ENCODE results near the gene SCYGR7. TPM values are rescaled to one million over a fixed set of nuclear protein-coding genes. Genes with fewer than 3 reads are reported as not detected.
"Not testable (repeated sequence)": the region's sequence is repeated elsewhere in the genome, so short reads cannot be mapped to it uniquely, and the experiment has no call there.

SCYGR7 gene
- total RNA-seq, 4 donors from 2014 or later = 18.7 TPM; not detected in 3

DNA sequence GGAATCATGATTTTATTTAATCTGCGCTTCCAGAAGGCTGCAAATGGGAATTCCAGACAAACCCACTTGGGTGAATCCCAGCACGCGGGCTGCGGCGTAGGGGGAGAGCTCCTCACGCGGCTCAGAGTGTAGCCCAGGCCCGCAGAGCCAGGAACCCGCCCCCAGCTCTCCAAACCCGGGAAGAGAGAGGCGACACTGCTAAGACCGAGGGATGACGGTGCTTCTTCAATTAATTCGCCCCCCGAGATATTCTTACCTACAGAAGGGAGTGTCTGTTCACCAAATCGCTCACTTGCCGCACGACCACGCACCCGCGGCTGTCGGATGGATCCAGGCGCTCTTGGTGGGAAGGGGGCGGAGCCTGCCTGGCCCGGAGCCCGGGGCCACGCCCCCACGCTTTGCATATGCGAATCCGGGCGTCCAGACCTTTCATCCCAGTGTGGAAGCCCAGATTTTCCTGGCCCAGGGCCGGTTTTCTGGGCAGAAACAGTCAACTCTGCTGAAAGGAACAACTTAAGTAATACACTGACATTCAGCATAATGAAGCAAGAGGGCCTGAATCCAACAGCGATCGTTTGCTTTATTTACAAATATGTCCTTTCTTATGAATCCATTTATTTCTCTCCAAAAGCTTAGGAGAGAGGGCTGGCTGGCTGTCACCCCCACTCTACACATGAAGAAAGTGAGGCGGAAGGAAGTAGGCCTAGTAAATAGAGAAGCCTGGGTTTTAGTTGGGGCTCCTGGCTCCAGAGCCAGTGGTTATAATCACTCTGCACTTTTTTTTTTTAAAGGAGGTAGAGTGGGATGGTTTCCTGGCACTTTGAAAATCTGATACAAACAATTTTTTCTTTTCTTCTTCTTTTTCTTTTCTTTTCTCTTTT is 10.2 kb upstream of the SCYGR7 start, which contains the start of gene SLC19A3:
SLC19A3 (minus strand) TSS at position 342 of the 881 bp plus-strand sequence. CDS start 15,710 bp downstream, outside the sequence.
- no peak within 1 kb of the TSS for H3K4me3 ChIP-seq (ENCODE audit: low read depth, poor library complexity, severe bottlenecking)
- WGBS, 2 donors = 4 to 5% methylated on average over 31 to 35 of the region's 35 CpGs
- DNase-seq (ENCODE audit: low spot score in 2 of 2) = peak; percentile 87 to 96
- intact Hi-C loops (cut with DNase I; ENCODE audit: low total_unique reads) = no loop called here
- TF ChIP-seq CTCF (IDR thresholded peaks at IDR 0.05) = no peak
- TF ChIP-seq POLR2A (IDR thresholded peaks at IDR 0.05) = no peak

GRCh38 chr2:227719641-227720040 is 8.5 kb upstream of the SCYGR7 start:
- no peak for DNase-seq (ENCODE audit: low spot score in 2 of 2)
- TF ChIP-seq POLR2A (IDR thresholded peaks at IDR 0.05) (no peak), CTCF (IDR thresholded peaks at IDR 0.05) (no peak)
- WGBS, 2 donors = 88 to 95% methylated on average over 4 of the region's 4 CpGs
- no peak overlapping the region for H3K4me3 ChIP-seq (ENCODE audit: low read depth, poor library complexity, severe bottlenecking)
- intact Hi-C loops (cut with DNase I; ENCODE audit: low total_unique reads) = no loop called here

DNA sequence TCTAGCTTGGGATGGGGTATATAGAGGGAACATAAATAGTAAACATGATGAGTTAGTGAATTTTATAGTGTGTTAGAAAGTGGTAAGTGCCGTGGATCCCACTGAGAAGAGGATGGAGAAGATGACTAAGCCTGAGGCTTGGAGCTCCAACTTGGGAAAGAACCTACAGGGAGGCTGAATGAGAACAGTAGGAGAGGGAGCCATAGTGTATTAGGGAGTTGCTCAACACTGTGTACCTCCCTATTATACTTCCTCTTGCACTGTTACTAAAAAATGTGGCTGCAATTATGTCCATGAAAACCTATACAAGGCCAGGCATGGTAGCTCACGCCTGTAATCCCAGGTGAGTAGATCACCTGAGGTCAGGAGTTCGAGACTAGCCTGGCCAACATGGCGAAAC is 7.5 kb upstream of the SCYGR7 start:
- DNase-seq (ENCODE audit: low spot score in 2 of 2) = peak in 1 of 2 donors; percentile 17
- H3K4me3 ChIP-seq (ENCODE audit: low read depth, poor library complexity, severe bottlenecking) = no peak overlapping the region
- 87 to 90% methylated on average over 4 of the region's 4 CpGs for WGBS, 2 donors
- intact Hi-C loops (cut with DNase I; ENCODE audit: low total_unique reads) = no loop called here
- no peak for TF ChIP-seq CTCF (IDR thresholded peaks at IDR 0.05)
- TF ChIP-seq POLR2A (IDR thresholded peaks at IDR 0.05) = no peak

- 83 to 84% methylated on average over 7 of the region's 7 CpGs for WGBS, 2 donors
- peak in 1 of 2 donors; percentile 45 for DNase-seq (ENCODE audit: low spot score in 2 of 2)
- H3K4me3 ChIP-seq (ENCODE audit: low read depth, poor library complexity, severe bottlenecking); intact Hi-C loops (cut with DNase I; ENCODE audit: low total_unique reads): not testable (repeated sequence)
Observed at GRCh38 chr2:227722821-227723220, 5.3 kb upstream of the SCYGR7 start.

DNA sequence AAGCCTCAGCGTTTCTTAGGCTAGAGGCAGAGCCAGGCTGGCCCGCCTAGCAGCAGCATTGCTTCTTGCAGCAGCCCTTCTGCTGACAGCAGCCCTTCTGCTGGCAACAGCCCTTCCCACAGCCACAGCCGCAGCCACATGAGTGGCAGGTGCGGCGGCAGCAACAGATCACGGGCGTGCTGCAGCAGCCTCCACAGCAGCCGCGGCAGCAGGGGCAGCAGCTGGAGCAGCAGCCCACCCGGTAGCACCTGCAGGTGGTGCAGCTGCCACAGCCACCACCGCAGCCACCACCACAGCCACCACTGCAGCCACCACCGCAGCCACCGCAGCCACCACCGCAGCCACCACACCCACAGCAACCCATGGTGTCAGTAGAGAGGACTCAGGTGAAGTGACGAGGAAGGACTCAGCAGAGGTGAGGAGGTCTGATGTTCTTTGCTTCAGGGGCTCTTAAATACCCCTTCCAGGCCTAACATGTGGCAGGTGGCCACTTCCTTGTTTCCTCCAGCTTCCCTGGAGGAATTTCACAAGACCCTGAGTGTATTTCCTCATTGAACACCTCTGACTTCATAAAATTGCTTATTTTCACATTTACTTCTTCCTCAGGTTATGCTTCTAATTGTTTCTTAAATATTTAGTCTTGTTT is 3.6 kb upstream of the SCYGR7 start, which contains the start of gene SCYGR6:
SCYGR6 (minus strand) TSS at position 364 of the 646 bp plus-strand sequence; CDS start at position 364, 0 bp downstream.
- no peak for DNase-seq (ENCODE audit: low spot score in 2 of 2)
- TF ChIP-seq CTCF (IDR thresholded peaks at IDR 0.05) (no peak), POLR2A (IDR thresholded peaks at IDR 0.05) (no peak)
- WGBS, 2 donors = 72 to 83% methylated on average over 11 to 15 of the region's 15 CpGs
- intact Hi-C loops (cut with DNase I; ENCODE audit: low total_unique reads) = no loop called here
- H3K4me3 ChIP-seq (ENCODE audit: low read depth, poor library complexity, severe bottlenecking) = no peak within 1 kb of the TSS

DNA sequence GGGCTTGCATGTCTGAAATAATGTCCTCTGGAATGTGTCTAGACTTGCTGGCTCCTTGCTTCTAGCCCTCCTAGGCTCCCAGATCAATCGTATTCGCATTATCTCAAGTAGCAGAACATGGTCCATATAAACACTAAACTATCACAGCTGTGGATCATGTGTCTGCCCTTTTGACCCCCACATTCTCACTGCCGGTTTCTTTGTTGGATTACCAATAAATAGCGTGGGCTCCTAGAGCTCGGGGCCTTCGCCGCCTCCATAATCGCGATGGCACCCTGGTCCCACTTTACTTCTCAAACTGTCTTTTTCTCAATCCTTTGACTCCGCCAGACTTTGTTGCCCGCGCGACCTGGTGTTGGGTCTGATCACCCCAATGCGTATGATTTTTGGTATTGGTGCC is 11.2 kb downstream of the SCYGR7 start:
- intact Hi-C loops (cut with DNase I; ENCODE audit: low total_unique reads) = no loop called here
- no peak overlapping the region for H3K4me3 ChIP-seq (ENCODE audit: low read depth, poor library complexity, severe bottlenecking)
- TF ChIP-seq POLR2A (IDR thresholded peaks at IDR 0.05) (no peak), CTCF (IDR thresholded peaks at IDR 0.05) (no peak)
- DNase-seq (ENCODE audit: low spot score in 2 of 2) = peak in 1 of 2 donors; percentile 46
- 68 to 75% methylated on average over 14 of the region's 14 CpGs for WGBS, 2 donors

- H3K4me3 ChIP-seq (ENCODE audit: low read depth, poor library complexity, severe bottlenecking); DNase-seq (ENCODE audit: low spot score in 2 of 2); intact Hi-C loops (cut with DNase I; ENCODE audit: low total_unique reads): not testable (repeated sequence)
- 69 to 79% methylated on average over 7 of the region's 7 CpGs for WGBS, 2 donors
Observed at GRCh38 chr2:227740705-227741104, 12.6 kb downstream of the SCYGR7 start.
